PC-9 (cell line): ENCODE data around the gene CSF3R. TPM values are rescaled to one million over a fixed set of nuclear protein-coding genes. Genes with fewer than 3 reads are reported as not detected.

Source experiments
- BruUV-seq: library from RNA; stranded (reverse); fragments of 400-500 nt; replicated peaks from 2 replicates; lab custom pipeline; 2021; lab: Mats Ljungman, UMichigan
- CTCF ChIA-PET: fragments of 300-600 bp; sonication (Branson Sonifier 250); formaldehyde crosslinking; loops from one replicate; lab custom pipeline; 2022; ENCODE audit warnings: antibody characterized with exemption; lab: Charles Lee
- POLR2A ChIA-PET: fragments of 300-600 bp; sonication (Branson Sonifier 250); formaldehyde crosslinking; loops from one replicate; lab custom pipeline; 2022; ENCODE audit warnings: antibody characterized with exemption; ENCODE audit not compliant: unreplicated experiment; lab: Charles Lee
- DNase-seq, 2 experiments: peaks; one replicate each; pipeline versions ENCODE4 v3.0.0 to v3.0.0-alpha.2; 2015 to 2022; ENCODE audit warnings: mixed read lengths in 1 of 2
- H2AFZ ChIP-seq: fragments of 200-600 bp; sonication (generic); 2 replicates; pipeline ENCODE4 v1.8.1; 2017; ENCODE audit warnings: antibody characterized with exemption
- H3F3A ChIP-seq: fragments of 200-600 bp; sonication (generic); 2 replicates; pipeline ENCODE4 v1.8.1; 2017; ENCODE audit warnings: antibody characterized with exemption, mild to moderate bottlenecking, low read depth; ENCODE audit not compliant: insufficient read depth
- H3K27ac ChIP-seq: fragments of 200-600 bp; sonication (generic); 2 replicates; pipeline ENCODE4 v1.6.1; 2016; ENCODE audit warnings: mixed run types
- H3K27me3 ChIP-seq: fragments of 200-600 bp; sonication (generic); 2 replicates; pipeline ENCODE4 v1.6.1; 2016; ENCODE audit warnings: low read depth, mixed run types; ENCODE audit not compliant: insufficient read depth
- H3K36me3 ChIP-seq: fragments of 200-600 bp; sonication (generic); 2 replicates; pipeline ENCODE4 v1.6.1; 2016; ENCODE audit warnings: low read depth, mixed run types
- H3K4me1 ChIP-seq: fragments of 200-600 bp; sonication (generic); replicated peaks from 2 replicates; pipeline ENCODE4 v1.6.1; 2016; ENCODE audit warnings: mixed run types; ENCODE audit not compliant: insufficient read depth
- H3K4me2 ChIP-seq: fragments of 200-600 bp; sonication (generic); 2 replicates; pipeline ENCODE4 v1.6.1; 2017; ENCODE audit warnings: mixed run types
- H3K4me3 ChIP-seq: fragments of 200-600 bp; sonication (generic); 2 replicates; pipeline ENCODE4 v1.6.1; 2016; ENCODE audit warnings: mixed run types
- H3K79me2 ChIP-seq: fragments of 200-600 bp; sonication (generic); 2 replicates; pipeline ENCODE4 v1.6.1; 2017; ENCODE audit warnings: low read depth, mixed run types
- H3K9me2 ChIP-seq: fragments of 200-600 bp; sonication (generic); 2 replicates; pipeline ENCODE4 v1.8.1; 2017; ENCODE audit warnings: mild to moderate bottlenecking; ENCODE audit not compliant: insufficient read depth
- H3K9me3 ChIP-seq: fragments of 200-600 bp; sonication (generic); 2 replicates; pipeline ENCODE4 v1.8.1; 2016; ENCODE audit warnings: low read depth; ENCODE audit not compliant: insufficient read depth
- H4K20me1 ChIP-seq: fragments of 200-600 bp; sonication (generic); 2 replicates; pipeline ENCODE4 v1.8.1; 2017; ENCODE audit not compliant: insufficient read depth
- EZH2 ChIP-seq: fragments of 200-600 bp; sonication (generic); IDR thresholded peaks from 2 replicates; pipeline ENCODE4 v1.8.0; 2017; ENCODE audit warnings: antibody characterized with exemption, low read depth
- intact Hi-C: fragments of 100-400 bp; cut with micrococcal nuclease; formaldehyde crosslinking; loops from one replicate; pipeline ENCODE4 v1.10.0; 2022; ENCODE audit not compliant: unreplicated experiment
- total RNA-seq: library from RNA; stranded (reverse); gene quantifications from 2 replicates; pipeline ENCODE4 v1.2.3, GENCODE V29; 2021
- TF ChIP-seq, protein P1 (sequence below): fragments of 200-600 bp; sonication (generic); conservative IDR thresholded peaks from 2 replicates; pipeline ENCODE4 v1.6.1; 2017; ENCODE audit warnings: mixed run types, antibody characterized with exemption, mild to moderate bottlenecking, moderate library complexity

CSF3R gene
- total RNA-seq, 1 experiment from 2014 or later, result not detected

DNA sequence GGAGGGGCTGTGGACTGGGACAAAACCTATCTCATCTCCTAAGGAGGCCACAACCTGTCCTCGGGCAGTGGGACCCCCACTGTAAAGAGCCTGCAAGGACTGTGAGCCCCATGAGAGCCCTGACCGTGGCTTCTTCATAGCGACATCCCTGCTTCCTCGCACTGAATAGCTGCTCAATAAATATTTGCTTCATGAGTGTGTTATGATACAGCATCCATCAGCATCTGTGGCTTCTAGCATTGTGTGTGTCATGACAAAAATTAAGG is 40.5 kb upstream of the CSF3R start:
- Histone ChIP-seq H3K9me3 (no peaks in the 10 kb centered on the region), H3F3A (no peaks in the 10 kb centered on the region; the same call in 1 of the 2 replicates), H3K27me3 (no peaks in the 10 kb centered on the region), H3K4me2 (no peak overlapping the region), H2AFZ (no peak overlapping the region), H3K27ac (no peak overlapping the region), H3K9me2 (no peaks in the 10 kb centered on the region), H3K4me3 (no peak overlapping the region), H3K4me1 (no peaks in the 10 kb centered on the region), H4K20me1 (no peaks in the 10 kb centered on the region), H3K36me3 (no peaks in the 10 kb centered on the region), H3K79me2 (no peaks in the 10 kb centered on the region)
- POLR2A ChIA-PET, result no interaction called here
- intact Hi-C loops, result no loop called here
- CTCF ChIA-PET, result no interaction called here
- DNase-seq, result no peak
- BruUV-seq, result no TSS peak
- TF ChIP-seq EZH2, result no peak
- TF ChIP-seq, protein P1, sequence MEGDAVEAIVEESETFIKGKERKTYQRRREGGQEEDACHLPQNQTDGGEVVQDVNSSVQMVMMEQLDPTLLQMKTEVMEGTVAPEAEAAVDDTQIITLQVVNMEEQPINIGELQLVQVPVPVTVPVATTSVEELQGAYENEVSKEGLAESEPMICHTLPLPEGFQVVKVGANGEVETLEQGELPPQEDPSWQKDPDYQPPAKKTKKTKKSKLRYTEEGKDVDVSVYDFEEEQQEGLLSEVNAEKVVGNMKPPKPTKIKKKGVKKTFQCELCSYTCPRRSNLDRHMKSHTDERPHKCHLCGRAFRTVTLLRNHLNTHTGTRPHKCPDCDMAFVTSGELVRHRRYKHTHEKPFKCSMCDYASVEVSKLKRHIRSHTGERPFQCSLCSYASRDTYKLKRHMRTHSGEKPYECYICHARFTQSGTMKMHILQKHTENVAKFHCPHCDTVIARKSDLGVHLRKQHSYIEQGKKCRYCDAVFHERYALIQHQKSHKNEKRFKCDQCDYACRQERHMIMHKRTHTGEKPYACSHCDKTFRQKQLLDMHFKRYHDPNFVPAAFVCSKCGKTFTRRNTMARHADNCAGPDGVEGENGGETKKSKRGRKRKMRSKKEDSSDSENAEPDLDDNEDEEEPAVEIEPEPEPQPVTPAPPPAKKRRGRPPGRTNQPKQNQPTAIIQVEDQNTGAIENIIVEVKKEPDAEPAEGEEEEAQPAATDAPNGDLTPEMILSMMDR, result no peak

DNA sequence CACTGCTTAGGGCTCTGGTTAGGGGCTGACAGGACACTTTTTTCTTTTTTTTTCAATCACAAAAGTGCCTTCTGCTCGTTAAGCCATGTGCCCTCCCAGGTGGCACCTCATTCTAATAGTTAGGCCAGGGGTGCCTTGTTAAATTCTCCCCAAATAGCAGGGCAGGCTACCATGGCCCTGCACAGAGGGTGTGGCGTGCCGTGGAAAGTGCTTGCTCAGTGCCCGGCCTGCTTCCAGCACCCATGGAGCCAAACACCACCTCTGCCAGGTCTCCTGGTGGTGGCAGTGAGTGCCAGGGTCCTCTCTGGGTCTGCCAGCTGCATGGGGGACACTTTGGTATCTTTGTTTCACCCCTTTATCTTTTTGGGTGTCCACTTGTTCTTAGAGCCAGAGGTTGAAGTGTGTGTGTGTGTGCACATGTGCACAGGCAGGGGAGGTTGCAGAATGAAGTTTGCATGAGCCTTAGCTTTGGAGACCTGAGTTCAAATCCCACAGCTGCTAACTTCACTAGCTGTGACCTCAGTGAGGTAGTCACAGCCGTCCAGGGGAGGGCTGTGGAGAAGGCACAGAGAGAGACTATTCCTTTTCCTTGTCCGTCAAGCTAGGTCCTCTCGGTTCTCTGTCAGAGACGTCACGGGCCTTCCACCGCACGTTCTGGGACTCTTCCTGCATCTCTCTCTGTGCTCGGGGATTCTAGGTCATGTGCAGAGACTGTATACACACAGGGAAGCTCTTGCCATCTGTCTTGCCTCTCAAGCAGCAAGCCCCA is 39.9 kb upstream of the CSF3R start:
- intact Hi-C loops, result no loop called here
- Histone ChIP-seq H3K9me2 (no peaks in the 10 kb centered on the region), H3K79me2 (no peaks in the 10 kb centered on the region), H3K4me3 (no peak overlapping the region), H3K27me3 (no peaks in the 10 kb centered on the region), H3F3A (no peaks in the 10 kb centered on the region; the same call in 1 of the 2 replicates), H3K27ac (no peak overlapping the region), H3K4me2 (no peak overlapping the region), H3K9me3 (no peaks in the 10 kb centered on the region), H2AFZ (no peak overlapping the region), H3K36me3 (no peaks in the 10 kb centered on the region), H3K4me1 (no peaks in the 10 kb centered on the region), H4K20me1 (no peaks in the 10 kb centered on the region)
- TF ChIP-seq EZH2, result no peak
- TF ChIP-seq, protein P1, result no peak
- BruUV-seq, result no TSS peak
- no peak for DNase-seq
- ChIA-PET POLR2A (no interaction called here), CTCF (no interaction called here)

DNA sequence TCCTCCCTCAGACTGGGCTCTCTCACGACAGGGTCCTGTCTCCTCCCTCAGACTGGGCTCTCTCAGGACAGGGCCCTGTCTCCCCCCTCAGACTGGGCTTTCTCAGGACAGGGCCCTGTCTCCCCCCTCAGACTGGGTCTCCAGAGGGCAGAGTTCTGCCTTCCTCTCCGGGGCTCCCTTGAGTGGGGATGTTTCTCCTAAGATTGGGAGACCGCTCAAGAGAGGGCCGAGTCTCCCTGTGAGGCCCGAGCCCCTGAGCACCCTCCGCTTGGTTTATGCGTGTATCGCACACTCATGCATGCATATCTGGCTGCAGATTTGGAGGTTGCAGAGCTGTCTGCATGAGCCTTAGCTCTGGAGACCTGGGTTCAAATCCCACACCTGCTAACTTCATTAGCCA is 39.3 kb upstream of the CSF3R start:
- no TSS peak for BruUV-seq
- CTCF ChIA-PET, result no interaction called here
- Histone ChIP-seq H3K4me2 (no peak overlapping the region), H3K27me3 (no peaks in the 10 kb centered on the region), H3K4me3 (no peak overlapping the region), H3K79me2 (no peaks in the 10 kb centered on the region), H3K9me2 (no peaks in the 10 kb centered on the region), H2AFZ (no peak overlapping the region), H3K27ac (no peak overlapping the region), H3K9me3 (no peaks in the 10 kb centered on the region), H3F3A (no peaks in the 10 kb centered on the region; the same call in 1 of the 2 replicates), H3K36me3 (no peaks in the 10 kb centered on the region), H4K20me1 (no peaks in the 10 kb centered on the region), H3K4me1 (no peaks in the 10 kb centered on the region)
- TF ChIP-seq EZH2, result no peak
- TF ChIP-seq, protein P1, result no peak
- POLR2A ChIA-PET, result no interaction called here
- intact Hi-C loops, result no loop called here
- DNase-seq, result no peak
